K562 (cell line): ENCODE measurements around the gene CHCT1. TPM values are rescaled to one million over a fixed set of nuclear protein-coding genes. Genes with fewer than 3 reads are reported as not detected.
A peak's percentile ranks its signal among the peaks of the same experiment; 100 is the strongest.

Source experiments
- ARHGAP35 ChIP-seq: fragments of 450-650 bp; IDR thresholded peaks from 2 replicates; pipeline ENCODE4 v1.6.1; 2018; ENCODE audit not compliant: partially characterized antibody
- BRD9 ChIP-seq: fragments of 450-650 bp; IDR thresholded peaks from 2 replicates; pipeline ENCODE4 v1.6.1; 2018; ENCODE audit warnings: low read depth; ENCODE audit not compliant: partially characterized antibody
- ELF2 ChIP-seq: fragments of 250-450 bp; sonication (Bioruptor Pico); IDR thresholded peaks from 2 replicates; pipeline ENCODE4 v1.5.0; 2021; ENCODE audit warnings: mild to moderate bottlenecking
- ELK1 ChIP-seq: sonication (generic); formaldehyde crosslinking; IDR thresholded peaks from 2 replicates; pipeline ENCODE4 v1.8.1; 2022; ENCODE audit warnings: missing genetic modification reagents
- GATAD2B ChIP-seq: fragments of 450-650 bp; IDR thresholded peaks from 2 replicates; pipeline ENCODE4 v1.6.1; 2017; ENCODE audit warnings: mild to moderate bottlenecking, borderline replicate concordance
- MTA2 ChIP-seq: fragments of 450-650 bp; IDR thresholded peaks from 2 replicates; pipeline ENCODE4 v1.6.1; 2016; ENCODE audit warnings: low read depth
- RAD51 ChIP-seq: fragments of 450-650 bp; IDR thresholded peaks from 2 replicates; pipeline ENCODE4 v1.7.1; 2016; ENCODE audit warnings: low read depth, mild to moderate bottlenecking, borderline replicate concordance
- RBM15 ChIP-seq: fragments of 200-400 bp; formaldehyde crosslinking; IDR thresholded peaks from 2 replicates; pipeline ENCODE4 v1.6.1; 2018; ENCODE audit warnings: mild to moderate bottlenecking, low read length, moderate library complexity; ENCODE audit not compliant: insufficient read depth
- RCOR1 ChIP-seq, 2 experiments: IDR thresholded peaks; 2 replicates each; pipeline ENCODE4 v1.6.1; 2012; ENCODE audit warnings: low read depth in 2 of 2, low read length in 2 of 2, borderline replicate concordance in 1 of 2, improper control_type of control experiment in 1 of 2
- TCF15 ChIP-seq: fragments of 250-450 bp; sonication (Bioruptor Pico); IDR thresholded peaks from 2 replicates; pipeline ENCODE4 v1.8.0; 2022; ENCODE audit warnings: moderate library complexity, mild to moderate bottlenecking, inconsistent platforms
- ZNF280B ChIP-seq: fragments of 250-450 bp; sonication (Bioruptor Pico); IDR thresholded peaks from 2 replicates; pipeline ENCODE4 v1.5.1; 2021; ENCODE audit warnings: mild to moderate bottlenecking
- ZNF512 ChIP-seq: IDR thresholded peaks from 2 replicates; pipeline ENCODE4 v1.6.1; 2016; ENCODE audit warnings: missing genetic modification characterization, missing compliant biosample characterization
- ZNF609 ChIP-seq: sonication (generic); formaldehyde crosslinking; IDR thresholded peaks from 2 replicates; pipeline ENCODE4 v1.8.1; 2023; ENCODE audit warnings: missing genetic modification reagents, mild to moderate bottlenecking, borderline replicate concordance
- polyA plus RNA-seq, 8 experiments: library from polyadenylated mRNA; depleted of rRNA in 4 of 8; stranded (reverse) in 5 of 8; unstranded in 3 of 8; fragments of >200 nt; fragmentation: Nextera tagmentation in 2 of 8; fragmentation: Illumina TruSeq in 1 of 8; extraction: Ambion mirVana in 2 of 8; extraction: Trizol in 1 of 8; gene quantifications; 2 replicates each; pipeline versions ENCODE4 v1.2.1 to v1.2.3, GENCODE V29; 2011 to 2014; ENCODE audit warnings: inconsistent platforms in 1 of 8, missing spikeins in 1 of 8
- total RNA-seq, 7 experiments: library from RNA; depleted of rRNA in 6 of 7; stranded (reverse); fragments of >200 nt in 6 of 7; fragmentation: Illumina TruSeq in 2 of 7; extraction: Trizol in 2 of 7; gene quantifications; 2 replicates each; pipeline versions ENCODE4 v1.2.1 to v1.2.3, GENCODE V29; 2011 to 2021; ENCODE audit warnings: low replicate concordance in 1 of 7

CHCT1 gene
- total and polyA plus RNA-seq, 9 of the 15 experiments (the other 6 are each of a cell fraction or from before 2014, with no cell fraction given): not detected

GRCh38 chr17:60392042-60392844 is 30.0 kb upstream of the CHCT1 start, which contains the start of gene USP32 (continued):
- no peak; the same call in 1 of the 2 replicates for TF ChIP-seq ZNF609 (CRISPR knock-in tag)
- TF ChIP-seq ARHGAP35: no peak
- peak; percentile 83 for TF ChIP-seq BRD9
- TF ChIP-seq ZNF280B (CRISPR knock-in tag): no peak
- no peak for TF ChIP-seq ZNF512
- peak; percentile 99 for TF ChIP-seq RAD51
- no peak for TF ChIP-seq TCF15 (CRISPR knock-in tag)
- no peak for TF ChIP-seq RBM15
- peak; percentile 78 for TF ChIP-seq ELF2 (CRISPR knock-in tag)
- peak in 1 of 2 experiments; percentile 72; a peak in 2 of 4 replicates for TF ChIP-seq RCOR1 (IDR thresholded peaks at IDR 0.05; ENCODE audit: borderline replicate concordance in 1 of 2, low read depth in 2 of 2, low read length in 2 of 2)
- no peak for TF ChIP-seq MTA2
- TF ChIP-seq ELK1 (CRISPR knock-in tag): no peak
- TF ChIP-seq GATAD2B: peak; percentile 85
